GM21367 (cell line): ENCODE results near the gene KLHL22.
"Not testable (repeated sequence)": the region's sequence is repeated elsewhere in the genome, so short reads cannot be mapped to it uniquely, and the experiment has no call there.

Source experiments
- ATAC-seq: cut with Tn5 transposase; IDR thresholded peaks from one replicate; pipeline ENCODE4 v1.9.1; 2021; ENCODE audit not compliant: unreplicated experiment

The KLHL22 gene

DNA sequence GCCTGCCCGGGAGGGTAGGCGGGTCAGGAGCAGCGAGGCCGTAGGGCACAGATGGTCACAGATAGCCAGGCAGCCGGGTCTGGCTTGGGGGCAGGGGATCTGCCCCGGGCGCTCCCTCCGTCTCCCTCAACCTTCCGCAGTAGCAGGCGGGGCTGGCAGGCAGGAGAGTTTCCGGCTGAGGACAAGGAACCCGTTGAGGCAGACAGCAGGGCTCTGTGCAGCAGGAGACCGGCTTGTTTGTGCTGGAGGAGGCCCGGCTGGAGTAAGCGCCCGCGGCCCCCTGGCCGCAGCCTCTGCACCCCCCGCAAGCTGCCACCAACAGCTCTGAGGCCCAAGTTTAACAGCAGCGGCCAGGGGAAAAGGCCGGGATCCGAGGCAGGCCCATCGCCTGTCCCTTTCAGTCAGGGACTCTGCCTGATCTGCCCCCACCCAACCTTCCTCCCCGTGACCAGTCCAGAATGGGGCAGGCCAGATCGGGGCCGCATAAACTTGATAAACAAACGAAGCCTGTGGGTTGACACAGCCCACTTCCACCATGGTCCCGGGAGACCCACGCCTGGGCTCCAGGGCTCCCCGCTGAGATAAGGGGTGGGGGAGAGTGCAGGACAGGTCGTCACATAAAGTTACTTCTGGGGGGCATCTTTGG lies 71.6 kb downstream of the KLHL22 start:
- ATAC-seq, result no peak

DNA sequence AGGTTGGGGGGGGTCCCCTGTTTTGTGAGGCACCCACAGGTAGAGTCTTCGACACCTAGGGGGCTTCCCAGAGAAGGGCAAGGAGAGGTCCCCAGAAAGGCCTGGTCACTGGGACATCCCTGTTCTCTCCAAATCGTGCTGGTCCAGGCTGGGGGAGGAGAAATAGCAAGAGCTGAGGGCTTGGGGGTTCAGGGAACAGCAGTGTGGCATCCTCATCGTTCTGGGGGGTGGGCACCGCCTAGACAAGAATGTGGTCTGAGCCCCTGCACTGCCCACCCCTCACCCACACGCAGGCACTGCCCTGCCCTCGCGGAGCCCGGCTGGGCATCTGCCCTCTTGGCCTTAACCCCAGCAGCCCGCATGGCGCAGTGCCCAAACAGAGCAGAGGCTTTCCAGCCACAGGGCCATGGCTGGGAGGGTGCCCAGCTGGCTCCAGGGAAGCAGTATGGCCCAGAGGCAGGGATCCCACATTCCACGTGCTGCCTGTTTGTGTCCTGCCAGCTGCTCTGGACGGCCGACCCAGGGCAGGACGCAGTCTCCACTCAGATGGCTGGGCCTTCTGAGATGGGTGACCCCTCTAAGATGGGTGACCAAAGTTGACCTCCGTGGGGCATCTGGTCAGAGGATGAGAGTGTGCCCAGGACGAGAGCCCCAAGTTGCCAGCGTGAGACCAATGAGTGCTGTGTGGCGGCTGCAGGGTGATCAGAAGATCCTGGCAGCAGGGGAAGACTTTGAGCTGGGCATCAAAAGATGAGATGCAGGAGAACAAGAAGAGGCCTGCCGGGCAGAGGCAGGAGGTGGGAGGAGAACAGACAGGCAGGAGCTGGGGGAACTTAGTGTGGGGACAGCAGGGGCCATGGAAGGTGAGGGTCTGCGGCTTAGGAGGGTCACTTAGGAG lies 72.3 kb downstream of the KLHL22 start:
- ATAC-seq, result no peak

DNA sequence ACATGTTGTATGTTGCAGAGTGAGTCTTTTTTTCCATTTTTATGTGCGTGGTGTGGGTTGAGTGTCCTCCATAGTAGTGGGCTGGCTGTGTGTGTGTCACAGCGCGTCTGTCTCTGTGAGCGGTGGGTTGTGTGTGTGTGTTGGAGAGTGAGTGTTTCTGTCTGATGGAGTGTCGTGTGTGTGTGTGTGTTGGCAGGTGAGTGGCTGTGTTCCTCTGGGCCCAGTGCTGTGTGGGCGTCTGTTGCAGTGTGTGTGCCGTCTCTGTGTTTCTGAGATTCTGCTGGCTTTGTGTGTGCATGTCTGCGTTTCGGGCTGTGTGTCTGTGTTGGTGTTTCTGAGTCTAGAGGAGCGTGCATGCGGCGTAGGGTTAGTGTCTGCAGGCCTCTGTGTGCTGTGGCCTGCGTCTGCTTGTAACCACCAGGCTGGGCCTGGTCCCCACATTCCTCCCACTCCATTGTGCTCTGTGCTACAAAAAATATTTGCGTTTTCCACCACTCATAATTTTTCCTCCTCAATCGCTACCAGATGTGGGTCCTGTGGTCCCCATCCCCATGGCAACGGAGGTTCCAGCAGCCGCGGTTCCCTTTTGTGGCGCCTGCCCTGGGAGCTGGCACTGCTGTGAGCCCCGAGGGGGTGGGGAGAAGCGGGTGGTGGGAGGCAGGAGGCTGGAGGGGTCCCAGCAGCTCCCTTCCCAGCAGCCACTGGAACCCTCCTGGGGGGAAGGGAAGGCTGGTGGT lies 73.2 kb downstream of the KLHL22 start:
- ATAC-seq, result no peak

DNA sequence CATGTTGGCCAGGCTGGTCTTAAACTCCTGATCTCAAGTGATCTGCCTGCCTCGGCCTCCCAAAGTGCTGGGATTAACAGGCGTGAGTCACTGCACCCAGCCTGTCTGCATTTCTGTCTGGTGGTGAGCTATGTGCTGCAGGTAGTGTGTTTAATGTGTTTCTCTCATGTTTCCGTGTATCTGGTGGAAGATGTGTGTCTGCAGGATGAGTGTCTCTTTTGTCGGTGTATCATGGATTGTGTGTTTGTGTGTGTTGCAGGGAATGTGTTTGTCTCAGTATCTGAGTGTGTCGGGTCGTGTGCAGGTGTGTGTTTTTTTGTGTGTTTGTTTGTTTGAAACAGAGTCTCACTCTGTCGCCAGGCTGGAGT lies 74.1 kb downstream of the KLHL22 start:
- ATAC-seq, result no peak

DNA sequence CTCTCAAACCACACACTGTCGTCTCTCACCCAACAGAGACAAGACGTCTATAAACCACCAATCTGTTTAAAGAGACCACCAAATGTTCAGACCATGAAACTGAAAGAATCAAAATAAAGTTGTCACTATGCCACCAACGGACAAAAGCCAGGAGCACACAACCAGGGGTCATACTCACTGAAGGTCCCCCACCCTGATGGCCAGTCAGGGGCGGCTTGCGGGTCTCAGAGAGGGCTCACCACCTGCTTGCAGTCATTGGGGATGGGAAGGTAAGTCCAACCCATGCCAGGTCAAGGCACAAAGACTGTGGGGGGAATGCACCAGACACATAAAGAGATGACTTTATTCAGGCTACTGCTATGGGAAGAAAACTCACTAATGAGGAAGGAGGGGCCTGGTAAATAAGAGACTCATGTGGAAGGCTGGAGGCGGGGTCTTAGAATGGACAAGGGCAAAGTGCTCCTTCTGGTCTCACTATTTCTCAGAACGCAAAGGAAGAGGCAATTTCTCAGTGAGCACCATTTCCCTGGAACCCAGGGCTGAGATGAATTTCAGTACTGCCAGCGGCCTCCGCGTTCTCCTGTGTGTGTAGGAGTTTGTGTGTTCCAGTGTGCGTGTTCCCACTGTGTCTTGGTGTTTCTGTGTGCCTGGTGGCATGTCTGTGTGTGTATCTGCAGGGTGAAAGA lies 75.3 kb downstream of the KLHL22 start:
- no peak for ATAC-seq

DNA sequence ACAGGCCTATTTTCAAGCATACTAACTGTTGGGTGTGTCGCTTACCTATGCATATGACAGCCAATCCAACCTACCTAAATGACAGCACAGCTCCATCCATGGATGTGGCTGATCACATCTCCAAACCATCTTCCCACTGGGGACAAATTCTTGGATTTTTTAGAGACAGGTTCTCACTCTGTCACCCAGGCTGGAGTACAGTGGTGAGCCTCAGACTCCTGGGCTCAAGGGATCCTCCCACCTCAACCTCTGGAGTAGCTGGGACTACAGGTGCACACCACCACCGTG lies 76.0 kb downstream of the KLHL22 start:
- no peak for ATAC-seq

DNA sequence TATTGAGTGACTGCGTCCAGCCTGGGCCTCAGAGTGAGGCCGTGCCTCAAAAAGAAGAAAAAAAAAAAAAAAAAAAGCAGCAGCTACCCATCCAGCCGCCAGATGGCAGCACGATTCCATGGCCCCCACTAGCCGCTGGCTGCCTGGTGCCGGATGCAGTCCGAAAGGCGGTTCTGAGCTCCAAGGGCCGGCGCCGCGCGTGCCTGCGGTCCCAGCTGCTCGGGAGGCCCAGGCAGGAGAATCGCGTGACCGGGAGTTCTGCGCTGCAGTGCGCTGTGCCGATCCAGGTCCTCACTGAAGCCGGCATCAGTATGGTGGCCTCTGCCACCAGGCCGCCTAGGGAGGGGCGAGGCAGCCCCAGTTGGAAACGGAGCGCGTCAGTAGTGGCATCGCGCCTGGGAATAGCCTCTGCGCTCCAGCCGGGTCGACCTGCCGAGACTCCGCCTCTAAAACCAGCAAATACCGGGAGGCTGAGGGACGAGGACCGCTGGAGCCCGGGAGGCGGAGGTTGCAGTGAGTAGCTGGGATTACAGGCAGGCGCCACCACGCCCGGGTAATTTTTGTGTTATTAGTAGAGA lies 77.3 kb downstream of the KLHL22 start:
- ATAC-seq, result no peak

DNA sequence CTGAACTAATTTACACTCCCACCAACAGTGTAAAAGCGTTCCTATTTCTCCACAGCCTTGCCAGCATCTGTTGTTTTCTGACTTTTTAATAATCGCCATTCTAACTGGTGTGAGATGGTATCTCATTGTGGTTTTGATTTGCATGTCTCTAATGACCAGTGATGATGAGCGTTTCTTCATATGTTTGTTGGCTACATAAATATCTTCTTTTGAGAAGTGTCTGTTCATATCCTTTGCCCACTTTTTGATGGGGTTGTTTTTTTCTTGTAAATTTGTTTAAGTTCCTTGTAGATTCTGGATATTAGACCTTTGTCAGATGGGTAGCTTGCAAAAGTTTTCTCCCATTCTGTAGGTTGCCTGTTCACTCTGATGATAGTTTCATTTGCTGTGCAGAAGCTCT lies 79.9 kb downstream of the KLHL22 start:
- ATAC-seq, result not testable (repeated sequence)

DNA sequence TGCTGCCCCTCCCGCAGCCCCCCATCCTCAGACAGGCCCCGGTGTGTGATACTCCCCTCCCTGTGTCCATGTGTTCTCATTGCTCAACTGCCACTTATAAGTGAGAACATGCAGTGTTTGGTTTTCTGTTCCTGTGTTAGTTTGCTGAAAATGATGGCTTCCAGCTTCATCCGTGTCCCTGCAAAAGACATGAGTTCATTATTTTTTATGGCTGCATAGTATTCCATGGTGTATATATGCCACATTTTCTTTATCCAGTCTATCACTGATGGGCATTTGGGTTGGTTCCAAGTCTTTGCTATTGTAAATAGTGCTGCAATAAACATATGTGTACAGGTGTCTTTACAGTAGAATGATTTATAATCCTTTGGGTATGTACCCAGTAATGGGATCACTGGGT lies 80.4 kb downstream of the KLHL22 start:
- ATAC-seq, result not testable (repeated sequence)

DNA sequence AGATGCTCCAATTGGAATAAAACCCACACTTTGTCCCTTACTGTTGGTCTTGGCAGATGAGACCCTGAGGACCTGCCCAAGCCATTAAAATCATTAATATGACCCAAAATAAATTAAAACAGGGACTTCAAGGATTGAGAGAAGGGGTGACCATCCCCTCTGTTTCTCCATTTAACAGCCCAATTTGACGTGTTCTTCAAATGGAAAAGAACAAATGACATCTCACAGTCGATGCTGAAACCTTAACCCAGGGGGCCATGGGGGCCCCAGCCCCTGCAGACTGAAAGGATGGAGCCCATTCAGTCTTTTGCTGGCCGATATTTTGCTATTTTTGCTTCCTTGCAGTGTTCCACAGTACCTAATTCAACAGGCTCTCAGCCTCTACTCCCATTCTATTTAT lies 81.1 kb downstream of the KLHL22 start:
- ATAC-seq, result no peak

DNA sequence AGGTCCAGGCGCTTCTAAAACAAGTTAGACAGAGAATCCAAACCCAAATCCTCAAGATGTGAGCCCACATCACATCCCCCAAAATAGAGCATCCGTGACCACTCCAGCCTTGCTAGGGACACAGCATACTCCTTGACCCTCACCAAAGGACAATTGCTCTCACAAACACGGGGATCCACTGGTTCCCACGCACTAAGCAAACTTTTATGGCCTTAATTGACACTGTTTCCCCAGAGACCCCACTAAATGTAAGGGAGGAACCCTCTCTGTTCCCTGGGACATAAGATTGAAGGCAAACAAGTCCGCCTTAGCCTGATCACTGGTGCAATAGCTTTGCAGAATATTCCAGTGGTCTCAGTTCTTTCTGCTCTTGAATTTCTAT lies 81.5 kb downstream of the KLHL22 start:
- ATAC-seq, result no peak

DNA sequence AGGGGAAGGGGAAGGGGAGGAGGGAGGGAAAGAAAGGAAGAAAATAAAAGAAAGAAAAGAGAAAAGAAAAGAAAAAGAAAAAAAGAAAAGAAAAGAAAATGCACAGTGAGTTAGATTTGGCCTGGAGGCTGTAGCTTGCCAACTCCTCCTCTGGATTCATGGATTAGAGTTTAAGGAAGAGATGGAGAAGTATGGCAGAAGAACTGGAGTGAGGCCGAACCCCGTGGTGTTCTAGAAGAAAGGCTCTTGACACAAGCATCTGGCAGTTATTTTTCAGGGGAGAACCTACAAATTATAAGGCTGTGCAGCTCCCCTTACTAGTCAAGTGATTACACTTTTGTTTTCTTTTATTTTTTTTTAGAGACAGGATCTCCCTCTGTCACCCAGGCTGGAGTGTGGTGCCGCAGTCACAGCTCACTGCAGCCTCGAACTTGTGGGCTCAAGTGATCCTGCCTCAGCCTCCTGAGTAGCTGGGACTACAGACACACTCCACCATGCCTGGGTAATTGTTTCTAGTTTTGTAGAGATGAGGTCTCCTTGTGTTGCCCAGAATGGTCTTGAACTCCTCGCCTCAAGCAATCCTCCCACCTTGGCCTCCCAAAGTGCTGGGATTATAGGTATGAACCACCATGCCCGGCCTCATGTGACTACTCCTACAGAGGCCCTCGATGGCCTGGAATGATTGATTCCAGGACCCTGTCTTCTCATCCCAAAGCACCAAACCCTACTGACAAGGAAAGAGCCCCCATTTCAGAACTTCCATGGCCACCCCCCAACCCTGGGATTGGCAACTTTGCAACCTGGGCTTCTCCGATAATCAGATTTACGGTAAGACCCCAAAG lies 82.2 kb downstream of the KLHL22 start:
- ATAC-seq, result no peak

DNA sequence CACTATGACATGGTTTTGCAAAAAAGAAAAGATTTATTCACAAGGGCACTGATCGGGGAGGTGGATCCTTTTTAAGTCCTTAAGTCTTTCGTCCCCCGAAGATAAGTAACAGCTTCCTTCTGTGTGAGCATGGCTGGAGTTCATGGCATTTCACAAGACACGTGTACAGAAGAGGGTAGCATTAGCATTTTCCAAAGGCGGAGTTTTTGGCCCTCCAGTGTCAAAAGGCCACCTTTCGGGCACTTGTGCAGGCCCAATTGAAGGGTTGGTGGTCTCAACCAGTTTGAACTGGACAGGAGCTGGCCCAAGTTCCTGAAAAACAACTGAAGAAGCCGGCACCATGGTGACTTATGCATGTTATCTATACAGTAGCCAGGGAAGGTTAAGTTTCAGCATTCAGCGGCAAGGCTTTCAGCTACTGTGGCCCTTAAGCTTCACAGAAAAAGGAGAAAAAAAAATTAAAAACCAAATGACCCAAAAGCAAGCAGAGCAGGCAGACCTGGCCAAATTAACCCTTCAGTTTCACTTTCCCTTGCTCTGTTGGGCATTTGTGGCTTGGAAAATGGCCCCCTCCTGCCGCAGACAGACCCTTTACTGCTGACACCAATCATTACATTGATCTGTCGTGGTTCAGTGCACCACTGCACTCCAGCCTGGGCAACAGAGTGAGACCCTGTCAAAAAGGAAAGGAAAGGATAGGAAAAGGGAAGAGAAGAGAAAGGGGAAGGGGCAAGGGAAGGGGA lies 83.0 kb downstream of the KLHL22 start:
- no peak for ATAC-seq

DNA sequence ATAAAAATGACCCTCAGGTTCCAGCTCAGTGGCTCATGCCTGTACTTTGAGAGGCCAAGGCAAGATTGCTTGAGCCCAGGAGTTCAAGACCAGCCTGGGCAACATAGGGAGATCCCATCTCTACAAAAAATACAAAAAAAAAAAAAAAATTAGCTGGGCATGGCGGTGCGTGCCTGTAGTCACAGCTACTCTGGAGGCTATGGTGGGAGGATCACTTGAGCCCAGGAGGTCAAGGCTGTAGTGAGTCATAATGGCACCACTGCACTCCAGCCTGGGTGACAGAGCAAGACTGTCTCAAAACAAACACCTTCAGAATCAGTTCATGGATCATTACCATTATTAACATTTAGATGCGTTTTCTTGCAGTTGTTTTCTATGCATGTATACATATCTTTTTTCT lies 86.2 kb downstream of the KLHL22 start:
- ATAC-seq, result not testable (repeated sequence)

DNA sequence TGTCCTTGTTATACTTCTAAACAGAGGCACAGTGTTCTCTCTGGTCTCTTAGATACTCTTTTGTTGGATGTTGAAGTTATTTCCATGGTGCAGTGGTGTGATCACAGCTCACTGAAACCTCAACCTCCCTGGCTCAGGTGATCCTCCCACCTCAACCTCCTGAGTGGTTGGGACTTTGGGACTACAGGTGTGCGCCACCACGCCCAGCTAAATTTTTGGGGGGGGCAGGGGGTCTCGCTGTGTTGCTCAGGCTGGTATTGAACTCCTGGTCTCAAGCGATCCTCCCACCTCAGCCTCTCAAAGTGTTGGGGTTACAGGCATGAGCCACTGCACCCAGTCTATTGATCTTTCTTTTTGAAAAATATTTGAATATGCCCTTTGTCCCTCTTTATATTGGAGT lies 86.7 kb downstream of the KLHL22 start:
- ATAC-seq, result no peak

DNA sequence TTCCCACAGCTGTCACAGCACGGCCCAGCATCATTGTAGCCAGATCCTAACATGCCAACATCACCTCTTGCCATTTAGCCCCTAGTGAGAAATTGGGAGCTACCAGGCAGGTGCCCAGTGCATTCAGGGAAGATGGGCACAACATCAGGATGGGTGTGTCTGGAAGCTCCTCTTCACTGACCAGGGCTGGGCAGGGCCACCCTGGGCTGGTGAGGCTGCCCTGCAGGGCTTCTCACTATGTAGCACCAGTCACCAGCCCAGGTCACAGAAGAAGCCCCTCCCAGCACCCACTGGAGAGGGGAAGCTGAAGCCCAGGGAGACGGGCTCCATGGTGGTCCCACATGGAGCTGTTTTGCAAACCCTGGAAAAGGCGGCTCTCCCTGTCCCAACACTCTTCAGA lies 87.8 kb downstream of the KLHL22 start:
- ATAC-seq, result no peak

DNA sequence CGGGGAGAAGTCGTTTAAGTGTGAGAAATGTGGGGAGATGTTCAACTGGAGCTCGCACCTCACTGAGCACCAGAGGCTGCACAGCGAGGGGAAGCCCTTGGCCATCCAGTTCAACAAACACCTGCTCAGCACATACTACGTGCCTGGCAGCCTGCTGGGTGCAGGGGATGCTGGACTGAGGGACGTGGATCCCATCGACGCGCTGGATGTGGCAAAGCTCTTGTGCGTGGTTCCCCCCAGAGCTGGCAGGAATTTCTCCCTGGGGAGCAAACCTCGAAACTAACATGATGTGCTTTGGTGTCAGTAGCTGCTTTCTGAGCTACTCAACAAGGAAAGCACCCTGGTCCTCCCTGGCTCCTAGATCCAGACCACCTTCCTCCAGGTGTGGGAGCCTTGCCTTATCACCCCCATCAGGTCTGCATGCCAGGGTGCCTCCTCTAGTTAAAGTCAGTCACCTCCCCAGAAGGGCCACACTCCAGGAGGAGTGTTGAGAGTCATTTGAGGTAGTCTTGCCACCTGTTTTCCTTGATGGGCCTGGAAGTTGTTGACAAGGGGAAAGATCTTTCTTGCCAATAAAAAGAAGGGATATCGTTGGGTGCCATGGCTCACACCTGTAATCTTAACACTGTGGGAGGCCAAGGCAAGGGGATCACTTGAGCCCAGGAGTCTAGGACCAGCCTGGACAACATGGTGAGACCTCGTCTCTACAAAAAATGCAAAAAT lies 88.7 kb downstream of the KLHL22 start:
- no peak for ATAC-seq

DNA sequence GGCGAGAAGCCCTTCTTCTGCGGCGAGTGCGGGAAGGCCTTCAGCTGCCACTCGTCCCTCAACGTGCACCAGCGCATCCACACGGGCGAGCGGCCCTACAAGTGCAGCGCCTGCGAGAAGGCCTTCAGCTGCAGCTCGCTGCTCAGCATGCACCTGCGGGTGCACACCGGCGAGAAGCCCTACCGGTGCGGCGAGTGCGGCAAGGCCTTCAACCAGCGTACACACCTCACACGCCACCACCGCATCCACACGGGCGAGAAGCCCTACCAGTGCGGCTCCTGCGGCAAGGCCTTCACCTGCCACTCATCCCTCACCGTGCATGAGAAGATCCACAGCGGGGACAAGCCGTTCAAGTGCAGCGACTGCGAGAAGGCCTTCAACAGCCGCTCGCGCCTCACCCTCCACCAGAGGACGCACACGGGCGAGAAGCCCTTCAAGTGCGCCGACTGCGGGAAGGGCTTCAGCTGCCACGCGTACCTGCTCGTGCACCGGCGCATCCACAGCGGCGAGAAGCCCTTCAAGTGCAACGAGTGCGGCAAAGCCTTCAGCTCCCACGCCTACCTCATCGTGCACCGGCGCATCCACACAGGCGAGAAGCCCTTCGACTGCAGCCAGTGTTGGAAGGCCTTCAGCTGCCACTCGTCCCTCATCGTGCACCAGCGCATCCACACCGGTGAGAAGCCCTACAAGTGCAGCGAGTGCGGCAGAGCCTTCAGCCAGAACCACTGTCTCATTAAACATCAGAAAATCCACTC lies 89.5 kb downstream of the KLHL22 start:
- no peak for ATAC-seq
